Measurements from ENCODE around the gene HLA-DRB1. TPM values are rescaled to one million over a fixed set of nuclear protein-coding genes. Genes with fewer than 3 reads are reported as not detected.
"Not testable (repeated sequence)": the region's sequence is repeated elsewhere in the genome, so short reads cannot be mapped to it uniquely, and the experiment has no call there.

The HLA-DRB1 gene
- total RNA-seq, 1 experiment from 2014 or later, result not detected

DNA sequence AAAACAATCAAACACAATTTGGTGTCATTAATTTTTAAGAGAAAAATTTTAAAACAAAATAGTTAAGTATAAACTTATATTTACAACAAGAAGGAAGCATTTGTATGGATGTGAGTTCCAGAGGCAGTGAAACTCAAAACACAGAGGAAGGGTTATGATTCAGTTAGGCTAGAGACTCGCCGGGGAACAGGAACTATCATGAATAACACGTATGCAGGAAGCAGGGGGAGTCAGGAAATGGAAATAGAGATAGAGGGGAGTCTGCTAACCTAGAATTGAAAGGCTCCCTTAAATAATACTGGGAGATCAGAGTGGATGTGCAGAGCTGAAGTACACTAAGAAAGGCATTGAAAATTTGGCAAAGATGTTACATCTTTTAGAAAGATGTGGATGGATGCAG, 14.2 kb upstream of the HLA-DRB1 start:
- H3K4me3 Mint-ChIP-seq (ENCODE audit: unreplicated experiment), result no peak overlapping the region

DNA sequence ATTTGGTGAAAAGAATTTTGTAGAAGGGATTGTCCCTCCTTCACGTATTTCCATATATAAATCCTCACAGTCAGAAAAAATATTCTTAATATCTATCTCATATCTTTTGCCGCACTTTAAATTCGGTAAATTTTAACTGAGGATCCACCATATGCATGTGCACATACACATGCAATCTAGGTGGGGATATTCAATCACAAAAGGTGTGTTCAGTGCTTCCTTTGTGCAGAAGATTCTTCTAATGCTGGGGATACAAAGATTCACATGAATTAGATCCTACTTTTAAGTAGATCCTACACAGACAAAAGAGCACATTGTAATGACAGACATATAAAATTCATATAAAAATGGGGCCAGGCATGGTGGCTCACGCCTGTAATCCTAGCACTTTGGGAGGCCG, 13.6 kb upstream of the HLA-DRB1 start:
- TF ChIP-seq, protein P1, sequence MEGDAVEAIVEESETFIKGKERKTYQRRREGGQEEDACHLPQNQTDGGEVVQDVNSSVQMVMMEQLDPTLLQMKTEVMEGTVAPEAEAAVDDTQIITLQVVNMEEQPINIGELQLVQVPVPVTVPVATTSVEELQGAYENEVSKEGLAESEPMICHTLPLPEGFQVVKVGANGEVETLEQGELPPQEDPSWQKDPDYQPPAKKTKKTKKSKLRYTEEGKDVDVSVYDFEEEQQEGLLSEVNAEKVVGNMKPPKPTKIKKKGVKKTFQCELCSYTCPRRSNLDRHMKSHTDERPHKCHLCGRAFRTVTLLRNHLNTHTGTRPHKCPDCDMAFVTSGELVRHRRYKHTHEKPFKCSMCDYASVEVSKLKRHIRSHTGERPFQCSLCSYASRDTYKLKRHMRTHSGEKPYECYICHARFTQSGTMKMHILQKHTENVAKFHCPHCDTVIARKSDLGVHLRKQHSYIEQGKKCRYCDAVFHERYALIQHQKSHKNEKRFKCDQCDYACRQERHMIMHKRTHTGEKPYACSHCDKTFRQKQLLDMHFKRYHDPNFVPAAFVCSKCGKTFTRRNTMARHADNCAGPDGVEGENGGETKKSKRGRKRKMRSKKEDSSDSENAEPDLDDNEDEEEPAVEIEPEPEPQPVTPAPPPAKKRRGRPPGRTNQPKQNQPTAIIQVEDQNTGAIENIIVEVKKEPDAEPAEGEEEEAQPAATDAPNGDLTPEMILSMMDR (IDR thresholded peaks at IDR 0.05; ENCODE audit: unreplicated experiment), result no peak
- DNase-seq (ENCODE audit: unreplicated experiment), result no peak
- intact Hi-C loops (cut with micrococcal nuclease), result no loop called here
- BruUV-seq (replicated peaks), result no TSS peak
- no peak overlapping the region for H3K27ac Mint-ChIP-seq (ENCODE audit: low read depth, unreplicated experiment)
- ChIA-PET CTCF (no interaction called here), POLR2A (no interaction called here)
- H3K4me3 Mint-ChIP-seq (ENCODE audit: unreplicated experiment), result no peak overlapping the region
- H3K27me3 Mint-ChIP-seq (ENCODE audit: insufficient read depth, unreplicated experiment), result peaks cover 70% of the 10 kb centered on the region
- no peaks in the 10 kb centered on the region for H3K36me3 Mint-ChIP-seq (ENCODE audit: insufficient read depth, unreplicated experiment)
- H3K4me1 Mint-ChIP-seq (ENCODE audit: insufficient read depth, unreplicated experiment), result no peaks in the 10 kb centered on the region
- no peaks in the 10 kb centered on the region for H3K9me3 Mint-ChIP-seq (ENCODE audit: unreplicated experiment)

More for the DNA sequence above, 14.2 kb upstream of the HLA-DRB1 start:
- POLR2A ChIA-PET, result no interaction called here
- BruUV-seq (replicated peaks), result no TSS peak
- Mint-ChIP-seq H3K4me1 (ENCODE audit: insufficient read depth, unreplicated experiment) (no peaks in the 10 kb centered on the region), H3K36me3 (ENCODE audit: insufficient read depth, unreplicated experiment) (no peaks in the 10 kb centered on the region), H3K27ac (ENCODE audit: low read depth, unreplicated experiment) (no peak overlapping the region), H3K9me3 (ENCODE audit: unreplicated experiment) (no peaks in the 10 kb centered on the region), H3K27me3 (ENCODE audit: insufficient read depth, unreplicated experiment) (peaks cover 73% of the 10 kb centered on the region)
- CTCF ChIA-PET, result no interaction called here
- no peak for DNase-seq (ENCODE audit: unreplicated experiment)
- TF ChIP-seq, protein P1 (IDR thresholded peaks at IDR 0.05; ENCODE audit: unreplicated experiment), result no peak
- intact Hi-C loops (cut with micrococcal nuclease), result no loop called here

GRCh38 chr6:32602383-32602782, 12.7 kb upstream of the HLA-DRB1 start:
- H3K27me3 Mint-ChIP-seq (ENCODE audit: insufficient read depth, unreplicated experiment), result peaks cover 62% of the 10 kb centered on the region
- intact Hi-C loops (cut with micrococcal nuclease), result no loop called here
- TF ChIP-seq, protein P1 (IDR thresholded peaks at IDR 0.05; ENCODE audit: unreplicated experiment), result no peak
- H3K27ac Mint-ChIP-seq (ENCODE audit: low read depth, unreplicated experiment), result no peak overlapping the region
- no peak overlapping the region for H3K4me3 Mint-ChIP-seq (ENCODE audit: unreplicated experiment)
- H3K4me1 Mint-ChIP-seq (ENCODE audit: insufficient read depth, unreplicated experiment), result no peaks in the 10 kb centered on the region
- H3K9me3 Mint-ChIP-seq (ENCODE audit: unreplicated experiment), result no peaks in the 10 kb centered on the region
- BruUV-seq (replicated peaks), result no TSS peak
- no peak for DNase-seq (ENCODE audit: unreplicated experiment)
- ChIA-PET CTCF (interaction anchor here (0.9 kb wide), 1 partner anchor 185 kb away, joined by 3 read pairs; no protein-coding TSS in a partner anchor), POLR2A (interaction anchor here (0.6 kb wide), 1 partner anchor 50 kb away, joined by 3 read pairs; no protein-coding TSS in a partner anchor)
- H3K36me3 Mint-ChIP-seq (ENCODE audit: insufficient read depth, unreplicated experiment), result no peaks in the 10 kb centered on the region

GRCh38 chr6:32597024-32597423, 7.4 kb upstream of the HLA-DRB1 start:
- no peaks in the 10 kb centered on the region for H3K36me3 Mint-ChIP-seq (ENCODE audit: insufficient read depth, unreplicated experiment)
- no peak overlapping the region for H3K4me3 Mint-ChIP-seq (ENCODE audit: unreplicated experiment)
- H3K9me3 Mint-ChIP-seq (ENCODE audit: unreplicated experiment), result no peaks in the 10 kb centered on the region
- TF ChIP-seq, protein P1 (IDR thresholded peaks at IDR 0.05; ENCODE audit: unreplicated experiment), result no peak
- CTCF ChIA-PET, result interaction anchor here (0.7 to 0.8 kb wide), 2 partner anchors 79 to 160 kb away, joined by 3 read pairs; no protein-coding TSS in a partner anchor
- DNase-seq (ENCODE audit: unreplicated experiment), result no peak
- no peak overlapping the region for H3K27ac Mint-ChIP-seq (ENCODE audit: low read depth, unreplicated experiment)
- H3K4me1 Mint-ChIP-seq (ENCODE audit: insufficient read depth, unreplicated experiment), result no peaks in the 10 kb centered on the region
- BruUV-seq (replicated peaks), result no TSS peak
- POLR2A ChIA-PET, result interaction anchor here (0.7 to 0.9 kb wide), 2 partner anchors 12 to 15 kb away, joined by 3 read pairs; no protein-coding TSS in a partner anchor
- intact Hi-C loops (cut with micrococcal nuclease), result no loop called here
- H3K27me3 Mint-ChIP-seq (ENCODE audit: insufficient read depth, unreplicated experiment), result peaks cover 9% of the 10 kb centered on the region

DNA sequence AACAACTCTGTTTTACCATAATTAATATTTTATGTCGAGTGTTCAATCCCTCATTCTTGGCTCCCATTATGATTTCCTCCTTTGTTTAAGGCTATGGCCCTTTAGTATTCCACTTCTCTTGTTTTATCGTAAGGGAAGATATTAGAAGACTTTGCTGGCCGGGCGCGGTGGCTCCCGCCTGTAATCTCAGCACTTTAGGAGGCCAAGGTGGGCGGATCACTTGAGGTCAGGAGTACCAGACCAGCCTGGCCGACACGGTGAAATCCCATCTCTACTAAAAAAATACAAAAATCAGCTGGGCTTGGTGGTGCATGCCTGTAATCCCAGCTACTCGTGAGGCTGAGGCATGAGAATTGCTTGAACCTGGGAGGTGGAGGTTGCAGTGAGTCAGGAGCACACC, 1.1 kb upstream of the HLA-DRB1 start:
- BruUV-seq (replicated peaks); H3K27ac Mint-ChIP-seq (ENCODE audit: low read depth, unreplicated experiment); H3K36me3 Mint-ChIP-seq (ENCODE audit: insufficient read depth, unreplicated experiment); intact Hi-C loops (cut with micrococcal nuclease); CTCF ChIA-PET; DNase-seq (ENCODE audit: unreplicated experiment); H3K9me3 Mint-ChIP-seq (ENCODE audit: unreplicated experiment); H3K4me3 Mint-ChIP-seq (ENCODE audit: unreplicated experiment); H3K4me1 Mint-ChIP-seq (ENCODE audit: insufficient read depth, unreplicated experiment); POLR2A ChIA-PET: not testable (repeated sequence)
- H3K27me3 Mint-ChIP-seq (ENCODE audit: insufficient read depth, unreplicated experiment), result peaks cover 27% of the 10 kb centered on the region
